Liver (tissue), 9 donors: Measurements from ENCODE around the gene CENPF. TPM values are rescaled to one million over a fixed set of nuclear protein-coding genes. Genes with fewer than 3 reads are reported as not detected.

Source experiments
- DNase-seq: peaks from one replicate; pipeline ENCODE4 v3.0.0-alpha.2; 2017; ENCODE audit warnings: low spot score
- H3K27ac ChIP-seq, 2 donors: one replicate each; pipeline ENCODE4 v1.7.0; 2013; ENCODE audit warnings: inconsistent platforms in 2 of 2, low read length in 2 of 2, control low read depth in 1 of 2, low read depth in 1 of 2, mild to moderate bottlenecking in 1 of 2
- H3K27me3 ChIP-seq, 4 donors: one replicate each; pipeline versions ENCODE4 v1.6.1 to v1.7.0; 2013; ENCODE audit warnings: low read length in 3 of 4, inconsistent platforms in 1 of 4, mild to moderate bottlenecking in 1 of 4, moderate library complexity in 1 of 4; ENCODE audit not compliant: control insufficient read depth in 4 of 4, insufficient read depth in 4 of 4
- H3K36me3 ChIP-seq, 4 donors: one replicate each; pipeline versions ENCODE4 v1.6.1 to v1.7.0; 2013; ENCODE audit warnings: low read length in 3 of 4, mild to moderate bottlenecking in 3 of 4, low read depth in 1 of 4, moderate library complexity in 1 of 4; ENCODE audit not compliant: control insufficient read depth in 4 of 4, insufficient read depth in 3 of 4
- H3K4me1 ChIP-seq, 4 donors: one replicate each; pipeline versions ENCODE4 v1.6.1 to v1.7.0; 2013; ENCODE audit warnings: low read length in 3 of 4, mild to moderate bottlenecking in 3 of 4, moderate library complexity in 1 of 4; ENCODE audit not compliant: control insufficient read depth in 4 of 4, insufficient read depth in 4 of 4
- H3K4me3 ChIP-seq, 3 donors: one replicate each; pipeline versions ENCODE4 v1.6.1 to v1.7.0; 2013; ENCODE audit warnings: low read length in 3 of 3, control low read depth in 1 of 3, low read depth in 1 of 3, mild to moderate bottlenecking in 1 of 3
- H3K9ac ChIP-seq, 2 donors: one replicate each; pipeline ENCODE4 v1.7.0; 2013; ENCODE audit warnings: low read length in 2 of 2, mild to moderate bottlenecking in 2 of 2, moderate library complexity in 2 of 2, control low read depth in 1 of 2, low read depth in 1 of 2
- H3K9me3 ChIP-seq, 4 donors: one replicate each; pipeline versions ENCODE4 v1.6.1 to v1.7.0; 2013; ENCODE audit warnings: low read length in 3 of 4; ENCODE audit not compliant: control insufficient read depth in 4 of 4
- ATF3 ChIP-seq: IDR thresholded peaks from 2 replicates; pipeline ENCODE4 v1.6.1; 2016; ENCODE audit warnings: antibody characterized with exemption
- CTCF ChIP-seq: fragments of 150-350 bp; IDR thresholded peaks from 2 replicates; pipeline ENCODE4 v1.5.1; 2017; ENCODE audit warnings: improper control_type of control experiment, low read depth, low read length; ENCODE audit not compliant: missing input control
- EGR1 ChIP-seq, 2 donors: IDR thresholded peaks; 2 replicates each; pipeline ENCODE4 v1.6.1; 2016 to 2018; ENCODE audit warnings: antibody characterized with exemption in 2 of 2, low read depth in 2 of 2
- FOXA1 ChIP-seq: IDR thresholded peaks from 2 replicates; pipeline ENCODE4 v1.6.1; 2016; ENCODE audit warnings: antibody characterized with exemption
- FOXA2 ChIP-seq: IDR thresholded peaks from 2 replicates; pipeline ENCODE4 v1.6.1; 2016; ENCODE audit warnings: antibody characterized with exemption
- GABPA ChIP-seq, 2 donors: IDR thresholded peaks in 1 of 2; conservative IDR thresholded peaks in 1 of 2; 2 replicates each; pipeline ENCODE4 v1.6.1; 2016; ENCODE audit warnings: antibody characterized with exemption in 2 of 2, mild to moderate bottlenecking in 1 of 2, moderate library complexity in 1 of 2
- HNF4A ChIP-seq, 2 donors: conservative IDR thresholded peaks; 2 replicates each; pipeline ENCODE4 v1.6.1; 2016; ENCODE audit warnings: antibody characterized with exemption in 2 of 2, mild to moderate bottlenecking in 2 of 2
- HNF4G ChIP-seq: IDR thresholded peaks from 2 replicates; pipeline ENCODE4 v1.6.1; 2016; ENCODE audit warnings: antibody characterized with exemption
- JUND ChIP-seq, 2 donors: IDR thresholded peaks; 2 replicates each; pipeline ENCODE4 v1.6.1; 2016; ENCODE audit warnings: antibody characterized with exemption in 2 of 2
- MAX ChIP-seq: IDR thresholded peaks from 2 replicates; pipeline ENCODE4 v1.6.1; 2016; ENCODE audit warnings: antibody characterized with exemption
- NR2F2 ChIP-seq: IDR thresholded peaks from 2 replicates; pipeline ENCODE4 v1.6.1; 2016; ENCODE audit warnings: antibody characterized with exemption
- RAD21 ChIP-seq, 2 donors: IDR thresholded peaks; 2 replicates each; pipeline ENCODE4 v1.6.1; 2016; ENCODE audit warnings: antibody characterized with exemption in 2 of 2, mild to moderate bottlenecking in 2 of 2
- REST ChIP-seq: IDR thresholded peaks from 2 replicates; pipeline ENCODE4 v1.6.1; 2016; ENCODE audit warnings: antibody characterized with exemption, mild to moderate bottlenecking
- RXRA ChIP-seq, 2 donors: IDR thresholded peaks; 2 replicates each; pipeline ENCODE4 v1.6.1; 2017 to 2018; ENCODE audit warnings: antibody characterized with exemption in 2 of 2, mild to moderate bottlenecking in 1 of 2
- SP1 ChIP-seq: IDR thresholded peaks from 2 replicates; pipeline ENCODE4 v1.6.1; 2018; ENCODE audit warnings: antibody characterized with exemption, mild to moderate bottlenecking
- TAF1 ChIP-seq: conservative IDR thresholded peaks from 2 replicates; pipeline ENCODE4 v1.6.1; 2016; ENCODE audit warnings: antibody characterized with exemption, mild to moderate bottlenecking
- YY1 ChIP-seq: IDR thresholded peaks from 2 replicates; pipeline ENCODE4 v1.6.1; 2016; ENCODE audit warnings: antibody characterized with exemption, mild to moderate bottlenecking
- ZBTB33 ChIP-seq: IDR thresholded peaks from 2 replicates; pipeline ENCODE4 v1.6.1; 2016; ENCODE audit warnings: antibody characterized with exemption
- WGBS: extraction: QIAGEN DNeasy Blood & Tissue Kit; methylation state at CpG from one replicate; pipeline ENCODE4 v1.1.7; 2013; 5-methylcytosine and 5-hydroxymethylcytosine counted together
- polyA plus RNA-seq, 2 donors: library from polyadenylated mRNA; stranded (reverse) in 1 of 2; unstranded in 1 of 2; fragments of 200-250 nt in 1 of 2; fragments of >200 nt in 1 of 2; fragmentation: Nextera tagmentation in 1 of 2; extraction: Ambion mirVana in 1 of 2; gene quantifications; one replicate each; pipeline versions ENCODE4 v1.2.1 to v1.2.3, GENCODE V29; 2013 to 2015
- total RNA-seq, 2 donors: library from RNA; depleted of rRNA; stranded (reverse); fragments of >200 nt; gene quantifications; one replicate each; pipeline ENCODE4 v1.2.3, GENCODE V29; 2014
- donor health status: healthy.
- donor health status: healthy.
- donor health status: healthy.
- donor health status: healthy.
- donor health status: healthy.

CENPF gene
- total and polyA plus RNA-seq, 4 donors = 0.08 to 47.3 (median 1.5) TPM

- no peak for TF ChIP-seq FOXA2
- no peak for TF ChIP-seq REST
- no peak for TF ChIP-seq EGR1 (IDR thresholded peaks at IDR 0.05; ENCODE audit: low read depth in 2 of 2)
- no peak for TF ChIP-seq HNF4A (conservative IDR thresholded peaks at IDR 0.05)
- no peak for TF ChIP-seq SP1
- TF ChIP-seq YY1 = no peak
- TF ChIP-seq TAF1 = no peak
- no peak for TF ChIP-seq RAD21 (IDR thresholded peaks at IDR 0.05)
- TF ChIP-seq JUND (IDR thresholded peaks at IDR 0.05) = no peak
- no peak for TF ChIP-seq RXRA (IDR thresholded peaks at IDR 0.05)
- no peak for TF ChIP-seq FOXA1
- TF ChIP-seq ZBTB33 = no peak
- no peak for TF ChIP-seq ATF3
- TF ChIP-seq NR2F2 = no peak
- TF ChIP-seq GABPA (IDR thresholded peaks at IDR 0.05 in 1 of 2, conservative IDR thresholded peaks at IDR 0.05 in 1 of 2) = no peak
- TF ChIP-seq HNF4G = no peak
- TF ChIP-seq CTCF = no peak
- no peak for TF ChIP-seq MAX
- WGBS = 98% methylated on average over 5 of the region's 5 CpGs
- Histone ChIP-seq H3K27ac (no peak overlapping the region), H3K9me3 (no peaks in the 10 kb centered on the region), H3K4me3 (no peak overlapping the region), H3K9ac (no peak overlapping the region), H3K27me3 (no peaks in the 10 kb centered on the region), H3K36me3 (no peaks in the 10 kb centered on the region), H3K4me1 (no peaks in the 10 kb centered on the region)
- DNase-seq = no peak
These were observed 33.4 kb downstream of the CENPF start for GRCh38 chr1:214636436-214636835.

- H3K4me1 ChIP-seq = no peaks in the 10 kb centered on the region
- H3K4me3 ChIP-seq = no peak overlapping the region
- H3K27ac ChIP-seq = no peak overlapping the region
- H3K36me3 ChIP-seq = no peaks in the 10 kb centered on the region
- no peaks in the 10 kb centered on the region for H3K9me3 ChIP-seq
- DNase-seq = no peak
- H3K9ac ChIP-seq = no peak overlapping the region
- H3K27me3 ChIP-seq = no peaks in the 10 kb centered on the region
- TF ChIP-seq RAD21 (IDR thresholded peaks at IDR 0.05) (no peak), FOXA1 (no peak), MAX (no peak), REST (no peak), RXRA (IDR thresholded peaks at IDR 0.05) (no peak), JUND (IDR thresholded peaks at IDR 0.05) (no peak), NR2F2 (no peak), YY1 (no peak), ZBTB33 (no peak), HNF4G (no peak), TAF1 (no peak), ATF3 (no peak)
These were observed 34.1 kb downstream of the CENPF start for GRCh38 chr1:214637125-214637524.
